AG04450 (cell line): ENCODE measurements around the gene CADM1. TPM values are rescaled to one million over a fixed set of nuclear protein-coding genes. Genes with fewer than 3 reads are reported as not detected.

Experiments
- CTCF ChIA-PET: fragments of 300-600, 350-600 bp; formaldehyde crosslinking; extraction: SDS; loops from one replicate; lab custom pipeline; 2022; ENCODE audit warnings: antibody characterized with exemption, inconsistent platforms; lab: Charles Lee
- POLR2A ChIA-PET: fragments of 350-600 bp; formaldehyde crosslinking; extraction: SDS; loops from one replicate; lab custom pipeline; 2021; ENCODE audit warnings: antibody characterized with exemption, inconsistent platforms; lab: Yijun Ruan, JAX
- DNase-seq: peaks from one replicate; pipeline ENCODE4 v3.0.0-alpha.2; 2011; ENCODE audit warnings: low read depth, low spot score
- H3K27ac ChIP-seq: one replicate; pipeline ENCODE4 v1.5.1; 2012; ENCODE audit warnings: low read depth, low read length, control low read depth
- H3K27me3 ChIP-seq: one replicate; pipeline ENCODE4 v1.6.0; 2012; ENCODE audit warnings: low read length; ENCODE audit not compliant: control insufficient read depth, insufficient read depth
- H3K4me3 ChIP-seq: 2 replicates; pipeline ENCODE4 v1.5.1; 2011; ENCODE audit warnings: mild to moderate bottlenecking, low read depth, low read length, control low read depth
- H3K9me3 ChIP-seq: 2 replicates; pipeline ENCODE4 v1.5.1; 2012; ENCODE audit warnings: low read length; ENCODE audit not compliant: control insufficient read depth, insufficient read depth
- CTCF ChIP-seq: IDR thresholded peaks from 2 replicates; pipeline ENCODE4 v1.5.1; 2011; ENCODE audit warnings: low read depth, low read length, control low read depth, inconsistent platforms
- polyA plus RNA-seq: library from polyadenylated mRNA; depleted of rRNA; stranded (reverse); fragments of >200 nt; gene quantifications from 2 replicates; pipeline ENCODE4 v1.2.3, GENCODE V29; 2011

The CADM1 gene
- polyA plus RNA-seq, 1 experiment: 70.7 TPM

GRCh38 chr11:115141231-115142114 lies 362.7 kb downstream of the CADM1 start:
- H3K9me3 ChIP-seq: no peaks in the 10 kb centered on the region
- CTCF ChIA-PET: no interaction called here
- peaks cover 28% of the 10 kb centered on the region for H3K27me3 ChIP-seq
- DNase-seq: no peak
- TF ChIP-seq CTCF: no peak
- POLR2A ChIA-PET: no interaction called here
- no peak overlapping the region for H3K4me3 ChIP-seq
- no peak overlapping the region for H3K27ac ChIP-seq

GRCh38 chr11:115135936-115136335 lies 368.3 kb downstream of the CADM1 start:
- ChIA-PET CTCF (no interaction called here), POLR2A (no interaction called here)
- H3K27ac ChIP-seq: no peak overlapping the region
- no peak overlapping the region for H3K4me3 ChIP-seq
- DNase-seq: no peak
- H3K27me3 ChIP-seq: peaks cover 10% of the 10 kb centered on the region
- TF ChIP-seq CTCF: no peak
- no peaks in the 10 kb centered on the region for H3K9me3 ChIP-seq

- DNase-seq: no peak
- POLR2A ChIA-PET: no interaction called here
These were observed 369.3 kb downstream of the CADM1 start for GRCh38 chr11:115134926-115135325.

GRCh38 chr11:115133475-115134209 lies 370.6 kb downstream of the CADM1 start:
- Histone ChIP-seq H3K27me3 (peaks cover 13% of the 10 kb centered on the region), H3K4me3 (no peak overlapping the region), H3K9me3 (no peaks in the 10 kb centered on the region), H3K27ac (no peak overlapping the region)
- DNase-seq: no peak
- POLR2A ChIA-PET: no interaction called here
- CTCF ChIA-PET: no interaction called here
- TF ChIP-seq CTCF: no peak

More at GRCh38 chr11:115134926-115135325, 369.3 kb downstream of the CADM1 start:
- CTCF ChIA-PET: no interaction called here
- no peak overlapping the region for H3K4me3 ChIP-seq
- TF ChIP-seq CTCF: no peak
- H3K27ac ChIP-seq: no peak overlapping the region
- no peaks in the 10 kb centered on the region for H3K9me3 ChIP-seq
- H3K27me3 ChIP-seq: peaks cover 7% of the 10 kb centered on the region
